Measurements from ENCODE around the gene INSRR. TPM values are rescaled to one million over a fixed set of nuclear protein-coding genes. Genes with fewer than 3 reads are reported as not detected.

INSRR gene
- total and polyA plus RNA-seq, 2 of the 8 experiments (the other 6 are each of a cell fraction or from before 2014, with no cell fraction given) = 0.02 TPM; not detected in 1

GRCh38 chr1:156863631-156864030, 4.7 kb upstream of the INSRR start:
- POLR2A ChIA-PET (ENCODE audit: partially characterized antibody) = no interaction called here
- Histone ChIP-seq H3K4me1 (replicated peaks in 1 of 4; ENCODE audit: control insufficient read depth in 3 of 4, insufficient read depth in 4 of 4, low read length in 3 of 4) (peaks cover 0 to 21% (median 17%) of the 10 kb centered on the region in 4 experiments; a peak in 5 of 7 replicates), H3K27me3 (replicated peaks in 1 of 4; ENCODE audit: control insufficient read depth in 3 of 4, extremely low read depth in 1 of 4, insufficient read depth in 3 of 4, low read length in 3 of 4) (peaks cover 41 to 67% (median 59%) of the 10 kb centered on the region in 4 experiments)

More at GRCh38 chr1:156863631-156864030, 4.7 kb upstream of the INSRR start:
- peaks cover 19% of the 10 kb centered on the region; the same call in 1 of the 2 replicates for H3K23me2 ChIP-seq (ENCODE audit: low read depth, low read length)
- no peak overlapping the region; the same call in 1 of the 2 replicates for H2AK5ac ChIP-seq (ENCODE audit: low read depth, low read length)
- no peak overlapping the region for H2BK120ac ChIP-seq (replicated peaks; ENCODE audit: low read depth, low read length)
- no peaks in the 10 kb centered on the region for H3K79me2 ChIP-seq (ENCODE audit: control insufficient read depth in 1 of 2, insufficient read depth in 2 of 2, low read length in 2 of 2)
- H3K23ac ChIP-seq (ENCODE audit: insufficient read length) = no peak overlapping the region
- H2AFZ ChIP-seq (ENCODE audit: low read length) = no peak overlapping the region
- CTCF ChIA-PET (ENCODE audit: partially characterized antibody) = interaction anchor here (0.8 to 25.2 kb wide), 11 partner anchors 14 to 181 kb away, joined by 3 to 719 read pairs (median 84); partner anchors contain the start of genes LRRC71 and PEAR1
- peaks cover 0 to 2% (median 0%) of the 10 kb centered on the region in 4 experiments; a peak in 1 of 8 replicates for H3K36me3 ChIP-seq (ENCODE audit: control insufficient read depth in 2 of 4, insufficient read depth in 4 of 4, low read length in 3 of 4)
- no peak overlapping the region for H2BK12ac ChIP-seq (ENCODE audit: low read depth, low read length)
- H3K4me3 ChIP-seq (ENCODE audit: extremely low read depth in 1 of 4, insufficient read depth in 2 of 4, low read depth in 3 of 4, low read length in 4 of 4) = no peak overlapping the region
- H3K9me3 ChIP-seq (ENCODE audit: insufficient read depth in 2 of 2, low read depth in 1 of 2, low read length in 1 of 2) = no peaks in the 10 kb centered on the region
- no peak overlapping the region for H3K4me2 ChIP-seq (ENCODE audit: insufficient read depth in 1 of 2, low read depth in 2 of 2, low read length in 2 of 2)
- no peak overlapping the region for H3K56ac ChIP-seq (replicated peaks; ENCODE audit: insufficient read length, low read depth, low read length)
- no peak for TF ChIP-seq SUZ12 (IDR thresholded peaks at IDR 0.05; ENCODE audit: low read length)
- TF ChIP-seq EGR1 (IDR thresholded peaks at IDR 0.05; ENCODE audit: borderline replicate concordance, low read depth, low read length) = no peak
- no peak for TF ChIP-seq ASH2L (IDR thresholded peaks at IDR 0.05; ENCODE audit: low read length)
- no peak for TF ChIP-seq EP300 (IDR thresholded peaks at IDR 0.05; ENCODE audit: borderline replicate concordance in 1 of 2, low read depth in 2 of 2, low read length in 2 of 2)
- TF ChIP-seq SP1 (IDR thresholded peaks at IDR 0.05; ENCODE audit: low read depth, low read length) = no peak
- TF ChIP-seq E2F6 (IDR thresholded peaks at IDR 0.05) = no peak
- TF ChIP-seq SIRT6 (IDR thresholded peaks at IDR 0.05; ENCODE audit: low read length) = no peak
- TF ChIP-seq RBBP5 (IDR thresholded peaks at IDR 0.05; ENCODE audit: borderline replicate concordance, low read depth, low read length) = no peak
- no peak for TF ChIP-seq CHD1 (IDR thresholded peaks at IDR 0.05; ENCODE audit: low read depth, low read length)
- no peak overlapping the region for H3K9ac ChIP-seq (replicated peaks in 1 of 4; ENCODE audit: extremely low read depth in 1 of 4, low read depth in 3 of 4, low read length in 3 of 4)
- peaks cover 1 to 7% of the 10 kb centered on the region in 2 experiments for H4K20me1 ChIP-seq (replicated peaks in 1 of 2; ENCODE audit: control insufficient read depth in 1 of 2, insufficient read depth in 2 of 2, low read length in 2 of 2)
- DNase-seq (ENCODE audit: low read depth in 1 of 2, low spot score in 2 of 2) = no peak
- FAIRE-seq = no peak
- H2BK20ac ChIP-seq (ENCODE audit: low read length) = no peak overlapping the region
- no peak overlapping the region for H4K8ac ChIP-seq (ENCODE audit: extremely low read depth, insufficient read depth, low read length)
- H3K4ac ChIP-seq (replicated peaks; ENCODE audit: insufficient read length, low read depth, low read length) = no peak overlapping the region
- H3K18ac ChIP-seq (ENCODE audit: extremely low read depth, low read length) = no peak overlapping the region
- H4K91ac ChIP-seq (replicated peaks; ENCODE audit: insufficient read length, low read length) = no peak overlapping the region
- no peak overlapping the region for H3K27ac ChIP-seq (ENCODE audit: low read depth, low read length)
- no peak overlapping the region for H2BK5ac ChIP-seq (ENCODE audit: low read depth, low read length)
- H3K79me1 ChIP-seq (ENCODE audit: low read depth, low read length) = no peaks in the 10 kb centered on the region
- WGBS, 2 experiments (ENCODE audit: extremely low coverage in 1 of 2, insufficient coverage in 1 of 2, insufficient read length in 1 of 2, insufficient replicate concordance in 2 of 2, low coverage in 1 of 2, low lambda C conversion rate in 2 of 2, missing lambda C conversion rate in 1 of 2) = 72% methylated on average over 7 of the region's 7 CpGs; no CpG with 5 or more reads in 1 of the 2 experiments
- H3K14ac ChIP-seq (ENCODE audit: insufficient read length) = no peak overlapping the region
- no peak overlapping the region for H4K5ac ChIP-seq (ENCODE audit: insufficient read length, low read depth, low read length)
- no peak overlapping the region for H2BK15ac ChIP-seq (ENCODE audit: low read length)
